Middle frontal gyrus (tissue), 1 donor: ENCODE results near the gene KPNA1.
A peak's percentile ranks its signal among the peaks of the same experiment; 100 is the strongest.

Source experiments
- DNase-seq: peaks from one replicate; pipeline ENCODE4 v3.0.0-alpha.2; 2015; ENCODE audit warnings: low spot score; ENCODE audit errors: extremely low spot score

KPNA1 gene

DNA sequence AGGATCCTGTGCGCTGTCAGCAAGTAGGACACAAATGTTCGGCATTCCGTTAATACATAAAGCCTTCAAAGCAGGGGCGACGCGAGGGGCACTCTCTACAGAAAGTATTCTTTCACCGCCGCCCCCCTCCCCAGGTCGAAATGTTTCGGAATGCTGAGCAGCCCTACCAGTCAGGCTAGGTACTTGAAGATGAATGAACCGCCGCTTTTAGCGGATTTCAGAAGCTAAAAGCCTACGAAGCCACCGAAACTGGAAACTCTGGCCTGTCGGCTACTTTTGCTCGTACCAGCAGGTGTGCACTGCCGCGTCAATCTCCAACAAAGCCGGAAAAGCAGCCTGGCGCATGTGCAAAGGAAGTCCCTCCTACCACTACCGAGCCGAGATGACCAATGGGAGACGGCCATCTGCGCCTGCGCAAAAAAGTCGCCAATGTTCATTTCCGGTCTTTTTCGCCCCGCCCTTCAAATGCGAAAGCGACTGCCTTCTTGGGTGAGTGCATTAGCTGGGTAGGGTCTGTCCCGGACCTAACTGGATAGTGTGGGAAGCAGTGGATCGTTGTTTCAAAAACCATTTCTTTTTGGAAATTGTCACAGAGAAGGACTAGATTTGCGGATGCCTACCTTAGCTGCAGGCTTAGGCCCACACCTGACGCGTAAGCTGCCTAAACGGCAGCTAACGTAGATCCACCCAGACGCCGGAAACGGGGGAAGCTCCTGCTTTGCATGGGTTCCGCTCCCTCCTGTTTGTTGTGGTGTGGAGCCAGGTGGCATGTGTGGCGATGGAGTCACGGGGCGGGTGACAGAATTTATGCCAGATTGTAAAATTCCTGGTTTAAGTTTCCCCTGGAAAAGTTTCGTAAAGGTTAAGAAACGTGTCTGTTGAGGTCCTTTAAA is 98.7 kb downstream of the KPNA1 start, which contains the start of gene WDR5B:
TSS of gene WDR5B (minus strand) at position 301 of the 893 bp plus-strand sequence. CDS start 534 bp downstream, outside the sequence.
- peak; percentile 97 for DNase-seq

GRCh38 chr3:122415104-122415744 is 99.5 kb downstream of the KPNA1 start:
- no peak for DNase-seq

GRCh38 chr3:122414391-122414790 is 100.3 kb downstream of the KPNA1 start:
- no peak for DNase-seq

- no peak for DNase-seq
Observed at GRCh38 chr3:122410639-122411038, 104.1 kb downstream of the KPNA1 start.

DNA sequence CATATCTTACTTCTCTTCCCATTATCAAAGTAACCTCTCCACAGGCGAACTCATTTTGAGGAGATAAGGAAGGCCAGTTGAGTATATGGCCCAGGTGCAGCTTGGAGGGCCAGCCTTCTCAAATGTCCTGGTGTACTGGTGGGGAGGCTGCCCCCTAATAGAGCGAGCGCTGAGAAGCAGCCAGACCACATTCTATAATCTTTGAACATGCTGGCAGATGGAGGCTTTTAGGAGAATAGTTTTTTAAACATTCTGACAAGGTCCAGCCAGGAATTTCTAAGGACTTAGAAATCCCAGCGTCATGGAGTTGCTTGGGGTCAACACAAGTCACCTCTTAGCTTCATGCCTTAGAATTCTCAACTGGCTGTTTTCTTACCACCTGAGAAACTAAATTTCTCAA is 104.6 kb downstream of the KPNA1 start:
- DNase-seq = no peak

DNA sequence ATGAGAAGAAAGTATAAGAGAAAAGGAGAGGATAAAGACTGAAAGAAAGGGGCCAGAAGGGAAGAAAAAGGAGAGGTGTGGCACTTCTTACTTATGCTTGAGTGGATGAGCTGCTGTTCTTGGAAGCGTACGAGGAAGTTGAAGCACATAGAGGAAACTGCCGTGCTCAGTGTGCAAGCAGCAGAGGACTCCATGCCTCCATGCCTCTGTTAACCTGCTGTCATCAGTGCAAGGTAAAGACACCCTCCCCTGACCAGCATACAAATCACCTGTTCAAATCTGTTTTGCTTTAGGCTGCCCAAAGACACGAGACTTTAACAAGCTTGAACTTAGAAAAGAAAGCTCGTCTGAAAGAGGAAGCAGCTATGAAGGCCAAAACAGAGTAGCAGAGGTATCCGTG is 105.3 kb downstream of the KPNA1 start:
- no peak for DNase-seq

DNA sequence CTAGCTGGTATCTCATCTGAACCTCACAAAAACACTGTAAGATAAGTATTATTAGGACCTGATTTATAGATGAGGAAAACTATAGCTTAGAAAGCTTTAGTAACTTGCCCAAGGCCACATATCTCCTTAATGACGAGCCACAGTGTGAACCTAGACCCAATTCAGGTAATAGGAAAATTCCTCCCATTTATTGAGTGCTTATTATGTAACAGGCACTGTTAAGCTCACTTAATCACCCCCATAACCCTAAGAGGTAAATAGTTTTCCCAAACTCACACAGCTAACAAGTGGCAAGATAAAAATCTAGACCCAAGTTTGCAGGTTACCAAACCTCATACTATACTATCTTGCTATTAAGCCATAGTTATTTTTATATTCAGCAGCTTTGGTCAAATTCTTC is 106.8 kb downstream of the KPNA1 start:
- DNase-seq = no peak

GRCh38 chr3:122406198-122406597 is 108.5 kb downstream of the KPNA1 start:
- no peak for DNase-seq

- no peak for DNase-seq
Observed at GRCh38 chr3:122405015-122405414, 109.7 kb downstream of the KPNA1 start.

GRCh38 chr3:122403489-122403888 is 111.2 kb downstream of the KPNA1 start:
- no peak for DNase-seq

GRCh38 chr3:122398920-122399319 is 115.8 kb downstream of the KPNA1 start:
- DNase-seq = no peak

DNA sequence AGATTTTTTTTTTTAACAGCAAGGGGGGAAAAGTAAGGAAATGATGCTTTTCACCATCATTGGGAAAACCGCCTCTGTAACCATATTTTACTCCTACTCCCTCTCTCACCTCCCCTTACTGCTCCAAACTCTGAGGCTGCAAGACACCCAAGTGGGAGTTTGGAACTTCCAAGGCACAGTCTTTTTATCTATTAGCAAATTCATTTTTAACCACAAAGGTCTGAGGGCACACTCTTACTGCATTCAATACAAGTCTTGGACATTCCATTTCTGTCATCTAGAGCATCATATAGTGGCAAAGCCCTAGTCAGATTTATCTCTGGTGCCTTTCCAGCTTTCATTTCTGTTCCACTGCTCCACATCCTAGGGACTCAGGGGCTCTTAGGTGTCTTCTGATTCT is 117.5 kb downstream of the KPNA1 start:
- no peak for DNase-seq

GRCh38 chr3:122396511-122396910 is 118.2 kb downstream of the KPNA1 start:
- no peak for DNase-seq

- no peak for DNase-seq
Observed at GRCh38 chr3:122395582-122395981, 119.2 kb downstream of the KPNA1 start.

GRCh38 chr3:122394173-122394572 is 120.6 kb downstream of the KPNA1 start:
- no peak for DNase-seq

GRCh38 chr3:122392868-122393844 is 121.6 kb downstream of the KPNA1 start:
- DNase-seq = no peak

DNA sequence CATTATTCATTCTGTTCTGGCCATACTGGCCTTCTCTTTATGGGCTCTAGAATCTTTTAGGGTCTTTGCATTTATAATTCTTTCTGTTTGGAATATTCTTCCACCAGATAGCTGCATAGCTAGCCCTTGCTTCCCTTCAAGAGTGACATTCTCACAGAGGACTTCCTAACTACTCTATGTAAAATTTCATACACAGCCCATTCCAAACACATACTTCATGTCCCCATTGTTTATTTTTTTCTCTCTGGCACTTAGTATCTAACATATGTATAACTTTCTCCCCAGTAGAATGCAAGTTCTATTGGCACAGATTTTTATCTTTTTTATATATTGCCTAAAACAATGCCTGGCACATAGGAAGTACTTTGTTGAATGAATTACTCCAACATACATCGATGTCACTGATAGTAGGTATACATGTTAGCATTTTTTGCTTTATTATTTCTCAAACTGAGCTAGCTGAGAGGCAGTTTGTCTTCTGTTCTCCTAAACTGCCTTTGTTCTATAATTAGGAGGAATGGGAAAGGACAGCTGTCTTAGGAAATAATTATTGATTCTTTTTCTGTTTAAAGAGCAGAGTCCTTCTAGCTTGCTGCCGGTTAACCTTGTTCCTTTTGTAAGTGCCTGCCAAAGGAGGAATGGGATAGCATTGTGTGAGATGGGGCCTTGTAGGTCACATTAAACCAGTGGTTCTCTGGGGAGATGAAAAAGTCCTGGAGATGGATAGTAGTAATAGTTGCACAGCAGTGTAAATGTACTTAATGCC is 122.9 kb downstream of the KPNA1 start:
- no peak for DNase-seq

DNA sequence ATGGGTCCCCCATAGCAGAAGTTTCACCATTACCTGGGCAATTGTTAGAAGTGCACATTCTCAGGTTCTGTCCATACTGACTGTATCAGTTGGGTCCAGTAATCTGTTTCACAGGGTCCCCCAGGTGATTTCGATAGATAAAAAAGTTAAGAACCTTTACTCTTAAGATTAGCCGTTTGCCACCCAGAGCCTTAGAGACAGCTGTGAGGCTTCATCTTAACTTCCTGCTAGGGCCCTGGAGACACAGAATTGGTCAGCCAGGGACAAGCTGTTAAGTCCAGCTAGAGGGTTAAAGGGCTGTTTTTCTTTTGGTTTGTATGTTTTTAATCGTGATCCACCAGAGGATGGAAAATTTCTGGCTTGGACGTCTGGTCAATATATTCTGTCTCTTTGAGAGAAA is 124.1 kb downstream of the KPNA1 start:
- no peak for DNase-seq

DNA sequence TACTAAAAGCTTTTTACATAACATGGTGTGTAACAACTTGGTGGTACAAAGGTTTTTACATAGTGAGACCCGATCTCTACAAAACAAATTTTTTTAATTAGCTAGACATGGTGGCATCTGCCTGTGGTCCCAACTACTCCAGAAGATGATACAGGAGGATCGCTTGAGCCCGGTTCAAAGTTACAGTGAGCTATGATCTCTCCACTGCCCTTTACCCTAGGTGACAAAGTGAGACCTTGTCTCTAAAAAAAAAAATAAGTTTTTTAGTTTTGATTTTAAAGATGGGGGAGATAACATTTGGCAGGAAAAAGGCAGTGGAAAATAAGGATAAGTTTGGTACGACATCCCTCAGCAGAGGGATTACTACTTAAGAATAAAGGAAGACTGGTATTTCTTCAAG is 124.8 kb downstream of the KPNA1 start:
- DNase-seq = no peak

- DNase-seq = no peak
Observed at GRCh38 chr3:122389197-122389596, 125.5 kb downstream of the KPNA1 start.

DNA sequence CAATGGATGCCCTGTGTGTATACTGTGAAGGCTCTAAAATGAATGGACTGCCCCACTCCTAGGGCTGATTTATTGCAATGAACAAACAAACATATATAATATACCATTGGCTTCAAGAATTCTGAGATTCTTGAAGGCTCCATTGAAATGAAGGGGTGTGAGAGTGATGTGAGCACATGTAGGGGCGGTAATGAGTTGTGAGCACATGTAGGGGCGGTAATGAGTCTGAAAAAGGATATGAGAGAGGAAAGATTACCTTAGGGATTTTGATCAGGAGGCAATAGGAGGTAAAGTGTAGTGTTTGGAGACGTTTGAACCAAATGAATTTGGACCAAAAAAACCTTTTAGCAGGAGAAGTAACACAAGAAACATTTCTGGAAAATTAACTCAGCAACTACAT is 127.0 kb downstream of the KPNA1 start:
- DNase-seq = no peak
